HG02981 (cell line): Measurements from ENCODE around the gene NR1H2.
"Not testable (repeated sequence)": the region's sequence is repeated elsewhere in the genome, so short reads cannot be mapped to it uniquely, and the experiment has no call there.

Source experiments
- ATAC-seq: cut with Tn5 transposase; IDR thresholded peaks from one replicate; pipeline ENCODE4 v1.9.1; 2021; ENCODE audit warnings: mild to moderate bottlenecking, moderate library complexity; ENCODE audit not compliant: unreplicated experiment

The NR1H2 gene

DNA sequence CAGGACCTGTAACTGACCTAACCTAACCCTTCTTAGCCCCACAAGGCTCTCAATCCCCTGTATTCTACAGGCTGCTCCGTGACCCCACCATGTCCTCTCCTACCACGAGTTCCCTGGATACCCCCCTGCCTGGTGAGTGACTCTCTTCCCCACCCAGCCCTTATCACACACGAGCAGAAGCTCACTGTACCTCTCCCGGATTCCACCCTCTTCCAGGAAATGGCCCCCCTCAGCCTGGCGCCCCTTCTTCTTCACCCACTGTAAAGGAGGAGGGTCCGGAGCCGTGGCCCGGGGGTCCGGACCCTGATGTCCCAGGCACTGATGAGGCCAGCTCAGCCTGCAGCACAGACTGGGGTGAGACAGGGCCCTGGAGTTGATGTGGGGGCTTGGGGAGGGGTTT is 1.3 kb downstream of the NR1H2 start:
- no peak for ATAC-seq

DNA sequence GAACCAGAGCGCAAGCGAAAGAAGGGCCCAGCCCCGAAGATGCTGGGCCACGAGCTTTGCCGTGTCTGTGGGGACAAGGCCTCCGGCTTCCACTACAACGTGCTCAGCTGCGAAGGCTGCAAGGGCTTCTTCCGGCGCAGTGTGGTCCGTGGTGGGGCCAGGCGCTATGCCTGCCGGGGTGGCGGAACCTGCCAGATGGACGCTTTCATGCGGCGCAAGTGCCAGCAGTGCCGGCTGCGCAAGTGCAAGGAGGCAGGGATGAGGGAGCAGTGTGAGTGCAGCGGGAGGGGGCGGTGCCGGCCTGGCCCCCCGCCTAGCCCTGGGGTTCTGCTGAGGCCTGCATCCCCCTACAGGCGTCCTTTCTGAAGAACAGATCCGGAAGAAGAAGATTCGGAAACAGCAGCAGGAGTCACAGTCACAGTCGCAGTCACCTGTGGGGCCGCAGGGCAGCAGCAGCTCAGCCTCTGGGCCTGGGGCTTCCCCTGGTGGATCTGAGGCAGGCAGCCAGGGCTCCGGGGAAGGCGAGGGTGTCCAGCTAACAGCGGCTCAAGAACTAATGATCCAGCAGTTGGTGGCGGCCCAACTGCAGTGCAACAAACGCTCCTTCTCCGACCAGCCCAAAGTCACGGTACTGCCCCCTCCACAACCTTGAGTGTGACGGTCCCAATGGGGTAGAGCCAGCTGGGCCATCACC is 2.1 kb downstream of the NR1H2 start:
- ATAC-seq = no peak

GRCh38 chr19:50378863-50379236 is 2.6 kb downstream of the NR1H2 start:
- no peak for ATAC-seq

DNA sequence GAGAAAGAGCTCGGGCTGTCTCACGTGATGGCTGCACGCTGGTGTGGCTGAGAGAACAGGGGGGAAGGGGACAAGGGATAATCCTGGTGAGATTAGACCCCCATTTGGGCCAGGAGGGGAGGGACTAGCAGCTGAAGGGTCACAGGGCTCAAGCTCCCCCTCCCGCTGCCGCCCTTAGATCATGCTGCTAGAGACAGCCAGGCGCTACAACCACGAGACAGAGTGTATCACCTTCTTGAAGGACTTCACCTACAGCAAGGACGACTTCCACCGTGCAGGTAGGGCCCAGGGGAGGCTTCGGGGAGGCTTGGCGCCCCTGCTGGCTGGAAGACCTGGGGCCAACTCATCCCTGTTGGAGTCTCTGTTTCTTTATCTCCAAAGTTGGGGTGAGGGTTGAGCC is 3.3 kb downstream of the NR1H2 start:
- ATAC-seq = no peak

DNA sequence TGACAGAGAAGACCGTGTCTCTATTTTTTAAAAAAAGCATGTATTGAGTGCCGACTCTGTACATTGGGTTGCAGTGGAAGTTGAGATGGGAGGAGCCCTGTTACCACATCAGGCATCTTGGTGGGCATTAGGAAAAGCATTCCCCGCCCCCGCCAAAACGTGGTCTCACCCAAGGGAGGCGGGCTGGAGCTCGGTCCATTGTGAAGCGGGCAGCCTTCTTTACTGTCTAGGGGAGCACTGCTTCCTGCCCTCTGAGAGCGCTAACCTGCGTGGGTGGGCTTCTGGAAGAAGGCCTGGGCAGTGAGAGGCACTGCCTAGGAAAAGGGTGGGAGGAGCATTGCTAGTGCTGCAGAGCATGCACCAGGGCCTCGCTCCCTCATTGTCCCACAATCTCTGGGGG is 3.9 kb downstream of the NR1H2 start:
- ATAC-seq = no peak

- ATAC-seq = no peak
Measured at GRCh38 chr19:50380751-50381151, 4.5 kb downstream of the NR1H2 start.

- ATAC-seq = no peak
Measured at GRCh38 chr19:50381881-50382729, 5.8 kb downstream of the NR1H2 start.

GRCh38 chr19:50383001-50383851 is 7.0 kb downstream of the NR1H2 start:
- no peak for ATAC-seq

- peak; percentile 82 for ATAC-seq
Measured at GRCh38 chr19:50383852-50384684, 7.8 kb downstream of the NR1H2 start, which contains the start of gene POLD1. TSS of gene POLD1 (plus strand) at chr19:50384347. CDS start at chr19:50398852, 14,505 bp downstream.

- no peak for ATAC-seq
Measured at GRCh38 chr19:50384685-50385535, 8.7 kb downstream of the NR1H2 start.

GRCh38 chr19:50387176-50387867 is 11.1 kb downstream of the NR1H2 start:
- no peak for ATAC-seq

GRCh38 chr19:50387868-50388245 is 11.6 kb downstream of the NR1H2 start:
- no peak for ATAC-seq

DNA sequence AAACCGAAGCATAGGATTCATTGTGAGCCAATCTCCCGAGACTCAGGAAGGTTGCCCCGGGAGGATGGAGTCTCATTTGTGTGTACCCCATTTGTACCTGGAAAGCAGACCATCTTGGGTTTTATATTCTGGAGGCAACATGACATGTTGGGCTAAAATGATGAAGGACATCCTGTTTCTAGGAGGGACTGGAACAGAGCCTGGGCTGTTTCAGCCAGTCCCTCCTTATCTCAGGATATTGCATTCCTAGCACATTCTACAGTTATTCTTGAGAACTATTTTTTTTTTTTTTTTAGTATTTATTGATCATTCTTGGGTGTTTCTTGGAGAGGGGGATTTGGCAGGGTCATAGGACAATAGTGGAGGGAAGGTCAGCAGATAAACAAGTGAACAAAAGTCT is 14.0 kb downstream of the NR1H2 start:
- not testable (repeated sequence) for ATAC-seq

- ATAC-seq = not testable (repeated sequence)
Measured at GRCh38 chr19:50390952-50391351, 14.7 kb downstream of the NR1H2 start.

DNA sequence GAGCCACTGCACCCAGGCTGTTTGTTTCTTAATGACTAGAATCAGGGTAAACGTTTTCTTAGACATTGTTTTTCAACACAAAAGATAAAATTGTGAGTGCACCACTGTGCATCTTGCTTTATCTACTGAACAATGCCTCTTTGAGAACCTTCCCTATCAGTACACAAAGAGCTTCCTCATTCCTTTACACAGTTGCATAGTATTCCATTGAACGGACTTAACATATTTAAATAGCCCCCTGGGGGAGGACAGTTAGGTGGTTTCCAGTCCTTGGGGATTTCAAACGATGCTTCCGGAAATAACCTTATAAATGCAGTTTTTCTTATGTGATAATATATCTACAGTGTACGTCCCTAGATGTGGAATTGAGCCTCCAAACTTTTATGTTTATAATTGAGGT is 16.5 kb downstream of the NR1H2 start:
- ATAC-seq = no peak

GRCh38 chr19:50393589-50393988 is 17.3 kb downstream of the NR1H2 start:
- ATAC-seq = no peak

DNA sequence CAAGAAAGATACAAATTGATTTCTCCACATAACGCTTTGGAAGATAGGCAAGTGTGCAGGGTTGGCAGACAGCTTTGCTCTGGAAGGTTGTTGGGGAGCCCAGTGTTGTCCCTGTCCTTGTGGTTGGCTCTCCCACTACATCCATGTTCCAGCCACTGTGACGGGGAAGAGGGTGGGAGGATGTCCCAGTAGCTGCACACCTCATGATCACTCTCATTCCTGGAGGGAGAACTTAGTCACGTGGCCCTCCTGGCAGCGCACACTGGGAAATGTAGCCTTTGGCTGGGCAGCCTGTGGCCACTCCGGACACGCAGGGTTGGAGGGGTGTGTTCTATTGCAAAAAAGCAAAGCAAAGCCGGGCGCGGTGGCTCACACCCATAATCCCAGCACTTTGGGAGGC is 17.8 kb downstream of the NR1H2 start:
- no peak for ATAC-seq

DNA sequence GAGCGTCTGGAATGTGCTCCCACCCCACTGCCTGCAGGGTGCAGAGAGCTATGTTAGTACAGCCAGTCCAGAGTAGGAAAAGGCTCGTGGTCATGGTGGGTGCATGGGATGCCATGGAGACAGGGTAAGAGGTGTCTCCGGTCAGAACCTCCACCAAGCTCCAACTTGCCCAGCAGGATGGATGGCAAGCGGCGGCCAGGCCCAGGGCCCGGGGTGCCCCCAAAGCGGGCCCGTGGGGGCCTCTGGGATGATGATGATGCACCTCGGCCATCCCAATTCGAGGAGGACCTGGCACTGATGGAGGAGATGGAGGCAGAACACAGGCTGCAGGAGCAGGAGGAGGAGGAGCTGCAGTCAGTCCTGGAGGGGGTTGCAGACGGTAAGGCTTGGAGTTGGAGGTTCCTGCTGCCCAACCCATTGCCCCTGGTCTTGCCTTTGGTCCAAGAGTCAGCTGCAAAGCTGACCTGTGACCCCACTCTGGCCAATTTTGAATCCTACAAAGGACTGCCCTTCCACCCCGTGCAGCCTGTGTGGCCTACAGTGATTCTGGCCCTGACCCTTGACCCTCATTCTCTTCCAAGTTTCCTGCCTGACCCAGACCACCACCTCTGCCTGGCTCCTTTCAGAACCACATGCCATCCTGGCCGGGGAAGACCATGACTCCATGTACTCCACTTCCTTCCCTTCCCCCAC is 22.6 kb downstream of the NR1H2 start:
- no peak for ATAC-seq
